ENCODE measurements around the gene KLHL2.
"Not testable (repeated sequence)": the region's sequence is repeated elsewhere in the genome, so short reads cannot be mapped to it uniquely, and the experiment has no call there.

Gene KLHL2

DNA sequence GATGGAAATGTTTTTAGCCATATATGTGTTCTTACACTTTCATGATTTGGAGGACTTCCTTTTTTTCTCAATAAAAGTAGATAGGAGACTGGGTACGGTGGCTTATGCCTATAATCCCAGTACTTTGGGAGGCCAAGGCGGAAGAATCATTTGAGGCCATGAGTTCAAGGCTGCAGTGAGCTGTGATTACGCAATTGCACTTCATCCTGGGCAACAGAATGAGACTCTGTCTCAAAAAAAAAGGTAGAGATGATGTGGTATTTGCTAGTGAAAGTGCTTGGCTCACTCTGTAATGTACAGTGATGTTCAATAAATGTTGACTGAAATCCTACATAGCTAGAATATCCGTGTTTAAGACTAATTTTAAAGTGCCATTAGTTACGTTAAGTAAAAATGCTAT, 27.4 kb downstream of the KLHL2 start:
- no peak overlapping the region for H3K4me3 ChIP-seq (replicated peaks; ENCODE audit: low read depth, low read length)
- DNase-seq (ENCODE audit: extremely low read depth, low read depth): no peak
- TF ChIP-seq, protein P1, sequence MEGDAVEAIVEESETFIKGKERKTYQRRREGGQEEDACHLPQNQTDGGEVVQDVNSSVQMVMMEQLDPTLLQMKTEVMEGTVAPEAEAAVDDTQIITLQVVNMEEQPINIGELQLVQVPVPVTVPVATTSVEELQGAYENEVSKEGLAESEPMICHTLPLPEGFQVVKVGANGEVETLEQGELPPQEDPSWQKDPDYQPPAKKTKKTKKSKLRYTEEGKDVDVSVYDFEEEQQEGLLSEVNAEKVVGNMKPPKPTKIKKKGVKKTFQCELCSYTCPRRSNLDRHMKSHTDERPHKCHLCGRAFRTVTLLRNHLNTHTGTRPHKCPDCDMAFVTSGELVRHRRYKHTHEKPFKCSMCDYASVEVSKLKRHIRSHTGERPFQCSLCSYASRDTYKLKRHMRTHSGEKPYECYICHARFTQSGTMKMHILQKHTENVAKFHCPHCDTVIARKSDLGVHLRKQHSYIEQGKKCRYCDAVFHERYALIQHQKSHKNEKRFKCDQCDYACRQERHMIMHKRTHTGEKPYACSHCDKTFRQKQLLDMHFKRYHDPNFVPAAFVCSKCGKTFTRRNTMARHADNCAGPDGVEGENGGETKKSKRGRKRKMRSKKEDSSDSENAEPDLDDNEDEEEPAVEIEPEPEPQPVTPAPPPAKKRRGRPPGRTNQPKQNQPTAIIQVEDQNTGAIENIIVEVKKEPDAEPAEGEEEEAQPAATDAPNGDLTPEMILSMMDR (IDR thresholded peaks at IDR 0.05; ENCODE audit: low read depth, low read length, missing control alignments): no peak

DNA sequence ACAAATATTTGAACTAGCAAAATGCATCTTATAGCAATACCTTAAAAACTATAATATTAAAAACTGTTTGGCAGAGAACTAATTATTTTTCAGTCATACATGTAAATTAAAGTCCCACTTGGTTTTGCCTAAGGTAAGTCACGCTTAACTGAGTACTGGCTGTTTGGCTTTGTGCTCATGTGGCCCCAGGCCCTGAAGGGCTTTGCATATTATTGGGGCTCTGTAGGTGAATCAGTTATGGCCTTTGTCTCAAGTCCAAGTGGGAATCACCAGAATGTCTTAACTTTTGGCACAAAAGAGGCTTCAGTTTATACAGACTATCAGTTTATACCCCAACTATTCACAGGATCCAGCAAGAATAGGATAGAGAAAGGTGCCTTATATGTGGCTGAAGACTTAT, 29.5 kb downstream of the KLHL2 start:
- not testable (repeated sequence) for H3K4me3 ChIP-seq (replicated peaks; ENCODE audit: low read depth, low read length); DNase-seq (ENCODE audit: extremely low read depth, low read depth)

DNA sequence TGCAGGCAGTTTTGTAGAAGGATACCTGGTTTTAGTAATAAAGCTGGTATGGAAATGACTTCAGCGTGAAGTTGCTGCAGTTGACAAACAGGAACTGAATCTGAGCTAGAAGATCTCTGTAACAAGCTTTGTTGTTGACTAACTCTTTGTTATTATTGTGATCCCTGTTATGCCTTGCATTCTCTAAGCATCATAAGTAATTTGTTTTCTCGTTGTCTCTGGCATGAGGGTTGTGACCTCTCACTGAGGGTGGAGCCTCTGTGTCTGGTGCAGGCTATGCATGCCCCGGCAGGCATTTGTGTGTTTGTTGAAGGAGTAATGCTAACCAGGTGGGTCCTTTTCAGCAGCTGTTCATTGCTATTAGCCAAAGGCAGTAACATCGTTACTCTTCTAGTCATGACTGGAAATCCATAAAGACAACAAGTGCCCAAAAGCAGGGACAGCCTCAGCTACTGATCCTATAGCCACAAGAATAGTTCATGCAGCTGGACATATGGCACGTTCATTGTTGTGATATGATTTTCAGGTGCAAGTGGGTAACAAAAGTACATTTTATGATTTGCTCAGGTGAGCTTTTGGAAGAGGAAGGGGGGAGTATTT, 30.8 kb downstream of the KLHL2 start:
- H3K4me3 ChIP-seq (replicated peaks; ENCODE audit: low read depth, low read length); DNase-seq (ENCODE audit: extremely low read depth, low read depth): not testable (repeated sequence)

DNA sequence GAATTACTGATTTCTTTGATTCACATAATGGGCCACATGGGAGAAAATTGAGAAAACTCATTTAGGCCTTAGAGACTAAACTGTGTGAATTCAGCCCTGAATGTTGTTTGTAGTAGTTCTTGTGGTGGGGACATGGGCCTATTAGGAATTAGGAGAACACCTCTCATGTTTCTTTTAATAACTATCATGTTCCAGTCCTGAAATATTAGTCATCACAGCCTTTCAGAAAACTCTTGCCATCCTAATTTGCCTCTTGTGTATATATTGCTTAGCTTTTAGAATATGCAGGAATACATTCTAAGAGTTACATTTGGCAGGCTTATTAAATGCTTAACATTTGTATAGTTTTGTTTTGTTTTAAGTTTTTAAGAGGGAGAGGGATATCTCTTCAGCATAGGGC, 33.4 kb downstream of the KLHL2 start:
- DNase-seq (ENCODE audit: extremely low read depth, low read depth); H3K4me3 ChIP-seq (replicated peaks; ENCODE audit: low read depth, low read length): not testable (repeated sequence)

DNA sequence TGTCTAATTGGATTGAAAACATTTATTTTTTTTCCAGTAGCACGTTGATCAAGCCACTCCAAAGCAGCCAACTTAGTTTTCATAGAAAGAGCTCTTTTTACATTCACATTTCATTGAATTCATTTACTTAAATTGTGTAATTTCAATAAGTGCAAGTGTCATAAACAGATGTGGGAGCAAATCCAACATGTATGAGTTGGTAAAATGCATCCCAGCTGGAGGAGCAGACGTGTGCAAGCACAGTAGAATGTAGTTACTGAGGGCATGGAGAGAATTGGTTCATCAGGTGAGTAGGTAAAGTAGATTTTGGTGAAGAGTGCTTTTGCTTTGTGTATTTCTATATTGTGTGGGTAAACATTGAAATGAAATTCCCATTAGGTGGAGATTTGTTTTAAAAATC, 36.8 kb downstream of the KLHL2 start:
- not testable (repeated sequence) for H3K4me3 ChIP-seq (replicated peaks; ENCODE audit: low read depth, low read length); DNase-seq (ENCODE audit: extremely low read depth, low read depth)

DNA sequence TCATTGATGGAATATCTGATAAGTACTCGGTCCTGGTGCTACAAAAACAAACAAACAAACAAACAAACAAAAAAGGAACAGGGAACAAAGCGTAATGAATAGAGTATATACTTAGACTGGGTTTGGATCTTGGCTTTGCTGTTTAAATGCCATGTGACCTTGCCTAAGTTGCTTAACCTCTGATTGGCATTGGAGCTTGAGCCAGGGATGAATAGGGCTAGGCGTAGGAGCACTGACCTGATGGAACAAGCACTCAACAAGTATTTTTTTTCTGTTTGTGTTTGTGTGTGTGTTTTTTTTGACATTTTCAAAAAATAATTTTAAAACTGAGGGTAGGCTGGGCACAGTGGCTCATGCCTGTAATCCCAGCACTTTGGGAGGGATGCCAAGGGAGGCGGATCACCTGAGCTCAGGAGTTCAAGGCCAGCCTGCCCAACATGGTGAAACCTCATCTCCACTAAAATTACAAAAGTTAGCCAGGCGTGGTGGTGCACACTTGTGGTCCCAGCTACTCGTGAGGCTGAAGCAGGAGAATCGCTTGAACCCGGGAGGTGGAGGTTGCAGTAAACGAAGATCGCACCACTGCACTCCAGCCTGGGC, 37.3 kb downstream of the KLHL2 start:
- not testable (repeated sequence) for DNase-seq (ENCODE audit: extremely low read depth, low read depth)

DNA sequence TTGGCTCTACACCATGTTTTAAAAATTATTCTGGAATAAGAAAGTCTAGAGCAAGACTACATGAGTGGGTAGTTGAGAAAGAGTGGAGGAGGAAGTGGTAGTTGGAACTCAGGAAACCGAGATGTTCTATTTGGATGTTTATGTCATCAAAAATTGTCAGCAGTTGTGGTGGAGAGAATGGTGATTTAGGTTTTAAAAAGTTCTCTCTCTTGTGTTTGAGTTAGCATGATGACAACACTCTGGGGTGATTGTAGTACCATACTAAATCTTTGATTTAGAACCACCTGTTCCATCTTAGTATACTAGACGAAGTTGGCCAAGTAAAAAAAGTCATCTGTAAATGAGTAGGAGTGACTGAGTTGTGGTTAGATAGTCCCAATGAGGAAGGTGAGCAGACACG, 40.7 kb downstream of the KLHL2 start:
- TF ChIP-seq, protein P1 (IDR thresholded peaks at IDR 0.05; ENCODE audit: low read depth, low read length, missing control alignments): no peak
- no peak for DNase-seq (ENCODE audit: extremely low read depth, low read depth)
- no peak overlapping the region for H3K4me3 ChIP-seq (replicated peaks; ENCODE audit: low read depth, low read length)

More for the DNA sequence above, 37.3 kb downstream of the KLHL2 start:
- H3K4me3 ChIP-seq (replicated peaks; ENCODE audit: low read depth, low read length): not testable (repeated sequence)

DNA sequence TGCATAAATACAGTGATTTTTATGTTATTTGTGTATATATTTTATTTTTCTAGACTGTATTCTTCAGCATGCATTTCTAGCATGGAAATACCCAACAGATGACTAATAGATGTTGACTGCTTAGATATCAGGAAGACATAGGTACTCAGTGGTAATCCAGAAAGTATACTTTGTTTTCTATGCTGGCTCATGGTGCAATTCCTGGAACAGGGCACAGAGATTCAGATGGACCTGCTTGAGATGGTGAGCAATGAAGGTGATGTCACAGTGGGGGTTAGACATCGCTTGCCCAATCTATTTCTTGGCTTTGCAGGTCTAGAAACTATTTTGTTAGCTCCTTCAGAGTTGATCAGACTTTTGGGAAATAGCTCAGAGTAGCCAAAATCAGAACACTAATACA, 41.5 kb downstream of the KLHL2 start:
- not testable (repeated sequence) for DNase-seq (ENCODE audit: extremely low read depth, low read depth); H3K4me3 ChIP-seq (replicated peaks; ENCODE audit: low read depth, low read length)

DNA sequence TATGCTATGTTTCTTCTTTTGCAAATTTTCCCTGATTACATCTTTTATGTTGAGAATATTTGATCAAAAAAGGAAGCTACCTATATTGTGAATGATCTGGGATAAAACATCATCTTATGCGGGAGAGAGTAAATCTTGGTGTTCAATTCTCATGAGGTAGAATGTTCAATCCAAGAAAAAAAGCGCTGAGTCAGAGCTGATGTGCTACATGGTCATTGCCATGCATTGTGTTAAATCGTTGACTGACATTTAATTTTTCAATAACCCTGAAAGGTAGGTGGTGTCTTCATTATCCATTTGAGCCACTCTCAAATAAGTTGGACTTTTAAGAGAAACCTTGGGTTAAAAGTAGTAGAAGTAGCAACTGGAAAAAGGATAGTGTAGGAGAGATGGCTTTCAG, 47.4 kb downstream of the KLHL2 start:
- H3K4me3 ChIP-seq (replicated peaks; ENCODE audit: low read depth, low read length); DNase-seq (ENCODE audit: extremely low read depth, low read depth): not testable (repeated sequence)

DNA sequence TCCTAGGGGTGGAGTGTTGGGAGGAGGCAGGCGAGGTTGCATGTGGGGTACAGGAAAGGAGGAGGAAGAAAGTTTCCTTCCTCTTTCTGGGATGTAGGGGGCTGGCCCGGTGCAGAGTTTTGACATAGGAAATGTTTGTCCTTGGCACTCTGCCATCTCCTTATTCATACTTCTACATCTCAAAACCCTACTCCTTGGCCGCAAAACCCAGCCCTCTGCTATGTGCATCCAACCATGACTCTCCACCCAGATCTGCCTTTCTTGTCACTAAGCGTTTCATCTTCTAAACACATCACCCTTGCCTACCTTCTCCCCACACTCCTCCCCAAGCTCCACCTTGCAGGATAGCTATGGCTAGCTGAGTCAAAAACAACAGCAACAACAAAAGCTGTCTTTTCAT, 48.1 kb downstream of the KLHL2 start:
- H3K4me3 ChIP-seq (replicated peaks; ENCODE audit: low read depth, low read length); DNase-seq (ENCODE audit: extremely low read depth, low read depth): not testable (repeated sequence)

DNA sequence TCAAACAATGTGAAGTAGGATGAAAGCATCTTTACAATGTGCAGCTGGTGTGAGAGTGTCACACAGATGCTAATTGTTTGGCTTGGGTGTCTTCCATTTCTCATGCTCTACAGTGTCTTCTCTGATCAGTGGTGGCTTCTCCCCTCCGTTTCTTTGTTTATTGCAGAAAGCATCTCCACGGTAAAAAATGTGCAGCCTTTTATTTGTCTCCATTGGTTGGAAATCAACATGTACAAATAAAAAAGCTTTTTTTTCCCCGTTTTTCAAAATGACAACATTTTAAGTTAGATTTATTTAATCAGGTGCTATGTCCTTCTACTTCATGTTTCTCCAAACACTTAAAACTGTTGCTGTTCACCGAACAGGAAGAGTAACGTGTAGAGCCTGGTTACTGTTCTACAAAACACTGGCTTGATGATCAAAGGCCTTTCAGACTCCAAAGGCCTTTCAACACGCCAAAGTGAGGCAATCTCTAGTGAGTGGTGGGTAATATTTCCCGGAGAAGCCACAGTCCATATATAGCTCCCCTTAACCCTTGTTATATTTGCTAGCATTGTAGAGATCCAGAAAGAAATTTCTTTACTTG, 48.8 kb downstream of the KLHL2 start:
- DNase-seq (ENCODE audit: extremely low read depth, low read depth); H3K4me3 ChIP-seq (replicated peaks; ENCODE audit: low read depth, low read length): not testable (repeated sequence)

DNA sequence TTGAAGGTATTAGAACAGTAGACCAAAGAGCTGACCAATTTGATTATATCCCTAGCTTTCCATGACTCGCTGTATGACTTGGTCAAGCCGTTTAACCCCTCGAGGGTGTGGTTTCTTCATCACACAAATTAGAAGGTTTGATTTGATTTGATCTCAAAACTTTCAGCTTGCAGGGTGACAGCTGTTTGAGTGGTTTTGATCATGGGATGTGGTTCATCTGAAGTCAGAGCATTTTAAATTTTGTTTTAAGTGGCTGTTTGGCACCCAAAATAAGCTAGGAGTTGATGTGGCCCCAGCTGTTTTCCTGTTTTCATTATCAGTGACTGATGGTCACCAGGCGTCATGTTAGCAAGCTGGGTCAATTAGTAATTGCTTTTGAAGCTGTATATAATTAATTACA, 52.4 kb downstream of the KLHL2 start:
- not testable (repeated sequence) for DNase-seq (ENCODE audit: extremely low read depth, low read depth); H3K4me3 ChIP-seq (replicated peaks; ENCODE audit: low read depth, low read length)

DNA sequence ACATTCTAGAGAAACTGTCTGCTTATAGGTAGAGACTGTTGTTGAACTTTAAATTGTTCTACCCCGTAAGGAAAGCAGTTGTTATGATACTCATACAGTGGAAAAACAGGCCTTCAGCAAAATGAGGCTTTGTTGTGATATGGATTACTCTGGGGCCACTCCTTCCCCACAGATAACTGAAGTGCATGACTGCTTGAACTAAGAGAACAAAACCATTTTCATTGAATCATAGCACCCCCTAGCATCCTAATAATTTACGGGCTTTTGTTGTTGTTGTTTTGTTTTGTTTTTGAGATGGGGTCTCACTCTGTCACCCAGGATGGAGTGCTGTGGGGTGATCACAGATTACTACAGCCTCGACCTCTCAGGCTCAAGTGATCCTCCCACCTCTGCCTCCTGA, 54.9 kb downstream of the KLHL2 start:
- not testable (repeated sequence) for DNase-seq (ENCODE audit: extremely low read depth, low read depth); H3K4me3 ChIP-seq (replicated peaks; ENCODE audit: low read depth, low read length)

DNA sequence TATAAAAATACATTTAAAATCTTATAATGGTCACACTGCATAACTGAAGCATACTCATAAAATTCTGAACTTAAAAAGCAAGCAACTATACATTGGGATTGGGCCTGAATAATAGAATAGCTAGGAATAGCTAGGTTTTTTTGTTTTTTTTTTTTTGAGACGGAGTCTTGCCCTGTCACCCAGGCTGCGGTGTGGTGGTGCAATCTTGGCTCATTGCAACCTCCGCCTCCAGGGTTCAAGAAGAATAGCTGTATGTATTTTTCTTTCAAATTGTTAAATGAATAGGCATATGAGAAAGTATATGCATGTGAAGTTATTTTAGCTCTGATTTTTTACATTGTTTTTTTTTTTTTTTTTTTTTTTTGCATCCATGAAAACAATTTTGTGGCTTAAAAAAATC, 56.1 kb downstream of the KLHL2 start:
- H3K4me3 ChIP-seq (replicated peaks; ENCODE audit: low read depth, low read length); DNase-seq (ENCODE audit: extremely low read depth, low read depth): not testable (repeated sequence)

DNA sequence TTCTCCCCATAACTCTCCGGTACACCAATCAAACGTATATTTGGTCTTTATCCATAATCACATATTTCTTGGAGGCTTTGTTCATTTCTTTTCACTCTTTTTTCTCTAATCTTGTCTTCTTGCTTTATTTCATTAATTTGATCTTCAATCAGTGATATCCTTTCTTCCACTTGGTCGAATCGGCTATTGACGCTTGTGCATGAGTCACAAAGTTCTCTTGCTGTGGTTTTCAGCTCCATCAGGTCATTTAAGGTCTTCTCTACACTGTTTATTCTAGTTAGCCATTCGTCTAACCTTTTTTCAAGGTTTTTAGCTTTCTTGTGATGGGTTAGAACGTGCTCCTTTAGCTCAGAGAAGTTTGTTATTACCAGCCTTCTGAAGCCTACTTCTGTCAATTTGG, 62.6 kb downstream of the KLHL2 start:
- H3K4me3 ChIP-seq (replicated peaks; ENCODE audit: low read depth, low read length); DNase-seq (ENCODE audit: extremely low read depth, low read depth): not testable (repeated sequence)

DNA sequence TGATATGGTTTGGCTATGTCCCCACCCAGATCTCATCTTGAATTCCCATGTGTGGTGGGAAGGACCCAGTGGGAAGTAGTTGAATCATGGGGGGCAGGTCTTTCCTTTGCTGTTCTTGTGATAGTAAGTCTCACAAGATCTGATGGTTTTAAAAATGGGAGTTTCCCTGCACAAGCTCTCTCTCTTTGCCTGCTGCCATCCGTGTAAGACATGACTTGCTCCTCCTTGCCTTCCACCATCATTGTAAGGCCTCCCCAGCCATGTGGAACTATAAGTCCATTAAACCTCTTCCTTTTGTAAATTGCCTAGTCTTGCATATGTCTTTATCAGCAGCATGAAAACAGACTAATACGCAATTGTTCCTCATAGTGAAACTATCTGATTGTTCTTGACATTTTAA, 66.1 kb downstream of the KLHL2 start:
- H3K4me3 ChIP-seq (replicated peaks; ENCODE audit: low read depth, low read length); DNase-seq (ENCODE audit: extremely low read depth, low read depth): not testable (repeated sequence)

DNA sequence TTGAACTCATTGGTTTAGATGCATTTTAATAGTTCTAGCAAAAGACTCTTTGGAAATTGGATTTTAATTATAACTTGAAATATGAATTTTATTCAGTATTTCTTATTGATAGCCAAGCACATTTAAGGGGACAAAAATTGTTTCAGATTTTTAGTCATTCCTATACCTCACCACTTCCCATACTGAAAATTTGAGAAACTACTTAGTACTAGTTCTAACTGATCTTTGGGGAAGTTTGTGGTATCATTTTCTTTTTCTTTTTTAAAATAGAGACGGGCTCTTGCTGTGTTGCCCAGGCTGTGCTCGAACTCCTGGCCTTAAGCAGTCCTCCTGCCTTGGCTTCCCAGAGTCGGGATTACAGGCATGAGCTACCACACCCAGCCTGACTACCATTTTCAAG, 68.0 kb downstream of the KLHL2 start:
- H3K4me3 ChIP-seq (replicated peaks; ENCODE audit: low read depth, low read length); DNase-seq (ENCODE audit: extremely low read depth, low read depth): not testable (repeated sequence)
